K562 (cell line): ENCODE data around the gene RTF2. TPM values are rescaled to one million over a fixed set of nuclear protein-coding genes. Genes with fewer than 3 reads are reported as not detected.

Experiments used
- CBX8 ChIP-seq: fragments of 200-600 bp; sonication (generic); IDR thresholded peaks from 2 replicates; pipeline ENCODE4 v1.6.1; 2012; ENCODE audit warnings: borderline replicate concordance, mixed run types, low read depth, mild to moderate bottlenecking, moderate library complexity, mixed read lengths, low read length, control low read depth, inconsistent platforms; ENCODE audit not compliant: poor library complexity, severe bottlenecking; ENCODE audit errors: extremely low read depth
- CCAR2 ChIP-seq: fragments of 200-400 bp; formaldehyde crosslinking; IDR thresholded peaks from 2 replicates; pipeline ENCODE4 v1.6.1; 2017; ENCODE audit warnings: mild to moderate bottlenecking, low read depth, low read length
- EHMT2 ChIP-seq: fragments of 450-650 bp; IDR thresholded peaks from 2 replicates; pipeline ENCODE4 v1.6.1; 2018; ENCODE audit warnings: antibody characterized with exemption
- EZH2 ChIP-seq: IDR thresholded peaks from 2 replicates; pipeline ENCODE4 v1.6.1; 2012; ENCODE audit warnings: low read depth, mild to moderate bottlenecking, inconsistent platforms, low read length, borderline replicate concordance
- LARP7 ChIP-seq: fragments of 450-650 bp; IDR thresholded peaks from 2 replicates; pipeline ENCODE4 v1.6.1; 2016
- MEF2D ChIP-seq: conservative IDR thresholded peaks from 2 replicates; pipeline ENCODE4 v1.6.1; 2016; ENCODE audit warnings: low read depth, missing genetic modification characterization, missing compliant biosample characterization
- NFIC ChIP-seq: fragments of 450-650 bp; IDR thresholded peaks from 2 replicates; pipeline ENCODE4 v1.6.1; 2017; ENCODE audit warnings: mild to moderate bottlenecking, inconsistent platforms
- OTX1 ChIP-seq: fragments of 450-650 bp; formaldehyde crosslinking; IDR thresholded peaks from 2 replicates; pipeline ENCODE4 v1.4.0; 2022; ENCODE audit warnings: mild to moderate bottlenecking
- SIRT6 ChIP-seq: IDR thresholded peaks from one replicate; pipeline ENCODE4 v1.6.1; 2012; ENCODE audit warnings: low read depth, mild to moderate bottlenecking, control low read depth, inconsistent platforms, low read length, moderate library complexity
- TSC22D4 ChIP-seq: fragments of 450-650 bp; IDR thresholded peaks from 2 replicates; pipeline ENCODE4 v1.6.1; 2016; ENCODE audit warnings: missing genetic modification characterization, missing biosample characterization, control low read depth
- ZNF124 ChIP-seq: sonication (generic); formaldehyde crosslinking; IDR thresholded peaks from 2 replicates; pipeline ENCODE4 v1.8.1; 2022; ENCODE audit warnings: missing genetic modification reagents
- polyA plus RNA-seq, 8 experiments: library from polyadenylated mRNA; depleted of rRNA in 4 of 8; stranded (reverse) in 5 of 8; unstranded in 3 of 8; fragments of >200 nt; fragmentation: Nextera tagmentation in 2 of 8; fragmentation: Illumina TruSeq in 1 of 8; extraction: Ambion mirVana in 2 of 8; extraction: Trizol in 1 of 8; gene quantifications; 2 replicates each; pipeline versions ENCODE4 v1.2.1 to v1.2.3, GENCODE V29; 2011 to 2014; ENCODE audit warnings: inconsistent platforms in 1 of 8, missing spikeins in 1 of 8
- total RNA-seq, 7 experiments: library from RNA; depleted of rRNA in 6 of 7; stranded (reverse); fragments of >200 nt in 6 of 7; fragmentation: Illumina TruSeq in 2 of 7; extraction: Trizol in 2 of 7; gene quantifications; 2 replicates each; pipeline versions ENCODE4 v1.2.1 to v1.2.3, GENCODE V29; 2011 to 2021; ENCODE audit warnings: low replicate concordance in 1 of 7
- TF ChIP-seq, protein P1 (sequence below): fragments of 450-650 bp; IDR thresholded peaks from 2 replicates; pipeline ENCODE4 v1.6.1; 2016; ENCODE audit warnings: mild to moderate bottlenecking, moderate library complexity
- TF ChIP-seq, protein P2 (sequence below): fragments of 250-450 bp; sonication (Bioruptor Pico); IDR thresholded peaks from 2 replicates; pipeline ENCODE4 v1.6.1; 2021; ENCODE audit warnings: mild to moderate bottlenecking

Gene RTF2
- total and polyA plus RNA-seq, 9 of the 15 experiments (the other 6 are each of a cell fraction or from before 2014, with no cell fraction given): 67.0 to 177 (median 84.9) TPM

DNA sequence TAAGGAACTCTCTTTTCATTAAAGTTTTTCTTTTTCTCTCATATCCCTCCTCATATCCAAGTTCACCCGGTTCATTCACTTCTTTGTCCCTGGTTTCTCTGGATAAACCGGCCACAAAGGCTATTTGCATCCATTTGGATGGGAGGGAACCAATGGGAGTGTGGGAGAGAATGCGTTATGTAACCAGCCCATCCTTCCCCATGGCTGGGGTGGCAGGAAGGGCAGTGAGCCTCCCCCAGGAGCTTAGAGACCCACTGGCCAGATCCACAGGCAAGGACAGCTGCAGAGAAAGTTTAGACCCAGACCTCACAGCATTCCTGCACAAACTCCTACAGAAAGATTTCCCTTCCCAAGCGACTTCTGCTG lies 45.6 kb upstream of the RTF2 start (continued):
- TF ChIP-seq, protein P1, sequence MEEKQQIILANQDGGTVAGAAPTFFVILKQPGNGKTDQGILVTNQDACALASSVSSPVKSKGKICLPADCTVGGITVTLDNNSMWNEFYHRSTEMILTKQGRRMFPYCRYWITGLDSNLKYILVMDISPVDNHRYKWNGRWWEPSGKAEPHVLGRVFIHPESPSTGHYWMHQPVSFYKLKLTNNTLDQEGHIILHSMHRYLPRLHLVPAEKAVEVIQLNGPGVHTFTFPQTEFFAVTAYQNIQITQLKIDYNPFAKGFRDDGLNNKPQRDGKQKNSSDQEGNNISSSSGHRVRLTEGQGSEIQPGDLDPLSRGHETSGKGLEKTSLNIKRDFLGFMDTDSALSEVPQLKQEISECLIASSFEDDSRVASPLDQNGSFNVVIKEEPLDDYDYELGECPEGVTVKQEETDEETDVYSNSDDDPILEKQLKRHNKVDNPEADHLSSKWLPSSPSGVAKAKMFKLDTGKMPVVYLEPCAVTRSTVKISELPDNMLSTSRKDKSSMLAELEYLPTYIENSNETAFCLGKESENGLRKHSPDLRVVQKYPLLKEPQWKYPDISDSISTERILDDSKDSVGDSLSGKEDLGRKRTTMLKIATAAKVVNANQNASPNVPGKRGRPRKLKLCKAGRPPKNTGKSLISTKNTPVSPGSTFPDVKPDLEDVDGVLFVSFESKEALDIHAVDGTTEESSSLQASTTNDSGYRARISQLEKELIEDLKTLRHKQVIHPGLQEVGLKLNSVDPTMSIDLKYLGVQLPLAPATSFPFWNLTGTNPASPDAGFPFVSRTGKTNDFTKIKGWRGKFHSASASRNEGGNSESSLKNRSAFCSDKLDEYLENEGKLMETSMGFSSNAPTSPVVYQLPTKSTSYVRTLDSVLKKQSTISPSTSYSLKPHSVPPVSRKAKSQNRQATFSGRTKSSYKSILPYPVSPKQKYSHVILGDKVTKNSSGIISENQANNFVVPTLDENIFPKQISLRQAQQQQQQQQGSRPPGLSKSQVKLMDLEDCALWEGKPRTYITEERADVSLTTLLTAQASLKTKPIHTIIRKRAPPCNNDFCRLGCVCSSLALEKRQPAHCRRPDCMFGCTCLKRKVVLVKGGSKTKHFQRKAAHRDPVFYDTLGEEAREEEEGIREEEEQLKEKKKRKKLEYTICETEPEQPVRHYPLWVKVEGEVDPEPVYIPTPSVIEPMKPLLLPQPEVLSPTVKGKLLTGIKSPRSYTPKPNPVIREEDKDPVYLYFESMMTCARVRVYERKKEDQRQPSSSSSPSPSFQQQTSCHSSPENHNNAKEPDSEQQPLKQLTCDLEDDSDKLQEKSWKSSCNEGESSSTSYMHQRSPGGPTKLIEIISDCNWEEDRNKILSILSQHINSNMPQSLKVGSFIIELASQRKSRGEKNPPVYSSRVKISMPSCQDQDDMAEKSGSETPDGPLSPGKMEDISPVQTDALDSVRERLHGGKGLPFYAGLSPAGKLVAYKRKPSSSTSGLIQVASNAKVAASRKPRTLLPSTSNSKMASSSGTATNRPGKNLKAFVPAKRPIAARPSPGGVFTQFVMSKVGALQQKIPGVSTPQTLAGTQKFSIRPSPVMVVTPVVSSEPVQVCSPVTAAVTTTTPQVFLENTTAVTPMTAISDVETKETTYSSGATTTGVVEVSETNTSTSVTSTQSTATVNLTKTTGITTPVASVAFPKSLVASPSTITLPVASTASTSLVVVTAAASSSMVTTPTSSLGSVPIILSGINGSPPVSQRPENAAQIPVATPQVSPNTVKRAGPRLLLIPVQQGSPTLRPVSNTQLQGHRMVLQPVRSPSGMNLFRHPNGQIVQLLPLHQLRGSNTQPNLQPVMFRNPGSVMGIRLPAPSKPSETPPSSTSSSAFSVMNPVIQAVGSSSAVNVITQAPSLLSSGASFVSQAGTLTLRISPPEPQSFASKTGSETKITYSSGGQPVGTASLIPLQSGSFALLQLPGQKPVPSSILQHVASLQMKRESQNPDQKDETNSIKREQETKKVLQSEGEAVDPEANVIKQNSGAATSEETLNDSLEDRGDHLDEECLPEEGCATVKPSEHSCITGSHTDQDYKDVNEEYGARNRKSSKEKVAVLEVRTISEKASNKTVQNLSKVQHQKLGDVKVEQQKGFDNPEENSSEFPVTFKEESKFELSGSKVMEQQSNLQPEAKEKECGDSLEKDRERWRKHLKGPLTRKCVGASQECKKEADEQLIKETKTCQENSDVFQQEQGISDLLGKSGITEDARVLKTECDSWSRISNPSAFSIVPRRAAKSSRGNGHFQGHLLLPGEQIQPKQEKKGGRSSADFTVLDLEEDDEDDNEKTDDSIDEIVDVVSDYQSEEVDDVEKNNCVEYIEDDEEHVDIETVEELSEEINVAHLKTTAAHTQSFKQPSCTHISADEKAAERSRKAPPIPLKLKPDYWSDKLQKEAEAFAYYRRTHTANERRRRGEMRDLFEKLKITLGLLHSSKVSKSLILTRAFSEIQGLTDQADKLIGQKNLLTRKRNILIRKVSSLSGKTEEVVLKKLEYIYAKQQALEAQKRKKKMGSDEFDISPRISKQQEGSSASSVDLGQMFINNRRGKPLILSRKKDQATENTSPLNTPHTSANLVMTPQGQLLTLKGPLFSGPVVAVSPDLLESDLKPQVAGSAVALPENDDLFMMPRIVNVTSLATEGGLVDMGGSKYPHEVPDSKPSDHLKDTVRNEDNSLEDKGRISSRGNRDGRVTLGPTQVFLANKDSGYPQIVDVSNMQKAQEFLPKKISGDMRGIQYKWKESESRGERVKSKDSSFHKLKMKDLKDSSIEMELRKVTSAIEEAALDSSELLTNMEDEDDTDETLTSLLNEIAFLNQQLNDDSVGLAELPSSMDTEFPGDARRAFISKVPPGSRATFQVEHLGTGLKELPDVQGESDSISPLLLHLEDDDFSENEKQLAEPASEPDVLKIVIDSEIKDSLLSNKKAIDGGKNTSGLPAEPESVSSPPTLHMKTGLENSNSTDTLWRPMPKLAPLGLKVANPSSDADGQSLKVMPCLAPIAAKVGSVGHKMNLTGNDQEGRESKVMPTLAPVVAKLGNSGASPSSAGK: no peak
- no peak for TF ChIP-seq TSC22D4 (tag)
- no peak for TF ChIP-seq LARP7
- TF ChIP-seq EZH2: no peak
- no peak for TF ChIP-seq NFIC
- no peak for TF ChIP-seq ZNF124 (CRISPR knock-in tag)
- TF ChIP-seq MEF2D (tag): no peak
- no peak for TF ChIP-seq CCAR2
- no peak for TF ChIP-seq CBX8
- TF ChIP-seq, protein P2, sequence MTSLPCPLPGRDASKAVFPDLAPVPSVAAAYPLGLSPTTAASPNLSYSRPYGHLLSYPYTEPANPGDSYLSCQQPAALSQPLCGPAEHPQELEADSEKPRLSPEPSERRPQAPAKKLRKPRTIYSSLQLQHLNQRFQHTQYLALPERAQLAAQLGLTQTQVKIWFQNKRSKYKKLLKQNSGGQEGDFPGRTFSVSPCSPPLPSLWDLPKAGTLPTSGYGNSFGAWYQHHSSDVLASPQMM: no peak
- no peak for TF ChIP-seq EHMT2
- TF ChIP-seq SIRT6: no peak
- TF ChIP-seq OTX1: no peak
- TF ChIP-seq, all 486 proteins: peak for 8
